MM.1S (cell line): ENCODE results near the gene KCNN2.

Experiments used
- DNase-seq: peaks from one replicate; pipeline ENCODE4 v3.0.0-alpha.2; 2015
- H2AFZ ChIP-seq: fragments of 300-600 bp; sonication (generic); 2 replicates; pipeline ENCODE4 v1.6.0; 2016; ENCODE audit warnings: antibody characterized with exemption, low read length
- H3F3A ChIP-seq: fragments of 300-600 bp; sonication (generic); 2 replicates; pipeline ENCODE4 v1.6.1; 2016; ENCODE audit warnings: mild to moderate bottlenecking, antibody characterized with exemption, low read length, moderate library complexity, mixed read lengths; ENCODE audit not compliant: insufficient read depth
- H3K27ac ChIP-seq: fragments of 300-600 bp; sonication (generic); 2 replicates; pipeline ENCODE4 v1.5.1; 2016; ENCODE audit warnings: mild to moderate bottlenecking, low read length
- H3K27me3 ChIP-seq: fragments of 300-600 bp; sonication (generic); replicated peaks from 2 replicates; pipeline ENCODE4 v1.6.0; 2016; ENCODE audit warnings: low read length; ENCODE audit not compliant: insufficient read depth
- H3K36me3 ChIP-seq: fragments of 300-600 bp; sonication (generic); replicated peaks from 2 replicates; pipeline ENCODE4 v1.6.1; 2016; ENCODE audit warnings: mild to moderate bottlenecking, low read length, mixed read lengths; ENCODE audit not compliant: insufficient read depth
- H3K4me1 ChIP-seq: fragments of 300-600 bp; sonication (generic); 2 replicates; pipeline ENCODE4 v1.6.1; 2016; ENCODE audit warnings: low read length, mixed read lengths
- H3K4me2 ChIP-seq: fragments of 300-600 bp; sonication (generic); 2 replicates; pipeline ENCODE4 v1.6.0; 2016; ENCODE audit warnings: low read depth, low read length
- H3K4me3 ChIP-seq: fragments of 300-600 bp; sonication (generic); 2 replicates; pipeline ENCODE4 v1.5.1; 2016; ENCODE audit warnings: low read length, mixed read lengths
- H3K79me2 ChIP-seq: fragments of 300-600 bp; sonication (generic); 2 replicates; pipeline ENCODE4 v1.6.1; 2016; ENCODE audit warnings: mixed run types, low read length, mixed read lengths
- H3K9ac ChIP-seq: fragments of 300-600 bp; sonication (generic); 2 replicates; pipeline ENCODE4 v1.6.1; 2016; ENCODE audit warnings: low read length, mixed read lengths
- H3K9me2 ChIP-seq: fragments of 300-600 bp; sonication (generic); replicated peaks from 2 replicates; pipeline ENCODE4 v1.6.1; 2016; ENCODE audit warnings: mild to moderate bottlenecking, low read length, mixed read lengths; ENCODE audit not compliant: insufficient read depth
- H3K9me3 ChIP-seq: fragments of 300-600 bp; sonication (generic); replicated peaks from 2 replicates; pipeline ENCODE4 v1.6.1; 2016; ENCODE audit warnings: mild to moderate bottlenecking, low read length, mixed read lengths; ENCODE audit not compliant: insufficient read depth
- H4K20me1 ChIP-seq: fragments of 300-600 bp; sonication (generic); 2 replicates; pipeline ENCODE4 v1.6.1; 2016; ENCODE audit warnings: mild to moderate bottlenecking, low read length, moderate library complexity, mixed read lengths; ENCODE audit not compliant: insufficient read depth
- CTCF ChIP-seq: fragments of 300-600 bp; sonication (generic); IDR thresholded peaks from 2 replicates; pipeline ENCODE4 v1.5.1; 2016; ENCODE audit warnings: antibody characterized with exemption, low read length, mixed read lengths
- EZH2 ChIP-seq: fragments of 300-600 bp; sonication (generic); optimal IDR thresholded peaks from 2 replicates; pipeline ENCODE3; 2017; ENCODE audit warnings: low read depth, mild to moderate bottlenecking, antibody characterized with exemption, low read length, mixed read lengths
- EZH2phosphoT487 ChIP-seq: fragments of 300-600 bp; sonication (generic); IDR thresholded peaks from 2 replicates; pipeline ENCODE4 v1.6.1; 2018; ENCODE audit warnings: antibody characterized with exemption, low read length

KCNN2 gene

GRCh38 chr5:114387433-114387832 is 25.6 kb downstream of the KCNN2 start:
- no peak overlapping the region for H3K4me3 ChIP-seq
- H3F3A ChIP-seq: no peaks in the 10 kb centered on the region
- no peak overlapping the region for H3K9ac ChIP-seq
- no peak overlapping the region for H2AFZ ChIP-seq
- no peaks in the 10 kb centered on the region for H3K36me3 ChIP-seq
- H3K27me3 ChIP-seq: no peaks in the 10 kb centered on the region
- no peak overlapping the region for H3K4me2 ChIP-seq
- no peaks in the 10 kb centered on the region for H3K4me1 ChIP-seq
- H4K20me1 ChIP-seq: no peaks in the 10 kb centered on the region
- no peaks in the 10 kb centered on the region for H3K9me3 ChIP-seq
- H3K79me2 ChIP-seq: no peaks in the 10 kb centered on the region
- TF ChIP-seq CTCF (no peak), EZH2 (no peak), EZH2phosphoT487 (no peak)
- H3K27ac ChIP-seq: no peak overlapping the region
- H3K9me2 ChIP-seq: no peaks in the 10 kb centered on the region
- no peak for DNase-seq

- no peaks in the 10 kb centered on the region for H3K36me3 ChIP-seq
- H3K4me1 ChIP-seq: no peaks in the 10 kb centered on the region
- no peaks in the 10 kb centered on the region for H4K20me1 ChIP-seq
- H3K4me2 ChIP-seq: no peak overlapping the region
- no peaks in the 10 kb centered on the region for H3K79me2 ChIP-seq
- no peak overlapping the region for H2AFZ ChIP-seq
- no peak overlapping the region for H3K9ac ChIP-seq
- H3K9me3 ChIP-seq: no peaks in the 10 kb centered on the region
- H3K27me3 ChIP-seq: no peaks in the 10 kb centered on the region
- no peaks in the 10 kb centered on the region for H3F3A ChIP-seq
- no peak for DNase-seq
- H3K4me3 ChIP-seq: no peak overlapping the region
- no peak for TF ChIP-seq EZH2
- no peak for TF ChIP-seq CTCF
- no peak for TF ChIP-seq EZH2phosphoT487
- H3K9me2 ChIP-seq: no peaks in the 10 kb centered on the region
- H3K27ac ChIP-seq: no peak overlapping the region
These were observed 28.6 kb downstream of the KCNN2 start for GRCh38 chr5:114390431-114390830.

GRCh38 chr5:114391321-114391720 is 29.5 kb downstream of the KCNN2 start:
- Histone ChIP-seq H4K20me1 (no peaks in the 10 kb centered on the region), H3K27me3 (no peaks in the 10 kb centered on the region), H3K79me2 (no peaks in the 10 kb centered on the region), H3K4me3 (no peak overlapping the region), H3K36me3 (no peaks in the 10 kb centered on the region), H3K9me2 (no peaks in the 10 kb centered on the region), H3K9ac (no peak overlapping the region), H3K4me2 (no peak overlapping the region), H2AFZ (no peak overlapping the region), H3F3A (no peaks in the 10 kb centered on the region), H3K4me1 (no peaks in the 10 kb centered on the region), H3K27ac (no peak overlapping the region), H3K9me3 (no peaks in the 10 kb centered on the region)
- DNase-seq: no peak
- TF ChIP-seq CTCF: no peak
- no peak for TF ChIP-seq EZH2
- TF ChIP-seq EZH2phosphoT487: no peak
